GM19193 (cell line): ENCODE measurements around the gene TMCO2.

Experiments used
- POLR2A ChIP-seq: IDR thresholded peaks from 4 replicates; pipeline ENCODE4 v1.6.1; 2011; ENCODE audit not compliant: insufficient read depth, insufficient read length; ENCODE audit errors: extremely low read depth

Gene TMCO2

DNA sequence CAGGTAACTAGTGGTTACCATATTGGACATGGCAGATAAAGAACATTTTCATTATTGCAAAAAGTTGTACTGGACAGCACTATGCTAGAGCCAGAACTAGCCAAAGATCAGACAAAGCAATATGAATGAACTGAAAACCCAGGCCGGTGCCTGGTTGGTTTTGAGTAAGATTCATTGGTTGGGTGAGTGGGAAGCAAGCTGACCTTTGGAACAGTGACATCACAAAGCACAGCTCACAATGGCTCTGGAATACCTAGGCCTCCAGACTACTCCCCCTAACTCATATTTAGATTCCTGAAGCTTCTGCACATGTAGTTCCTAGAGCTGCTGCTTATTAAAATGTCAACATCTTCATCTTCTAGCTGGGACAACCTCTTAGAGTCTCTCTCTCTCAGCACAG lies at the start of gene TMCO2:
Gene TMCO2 (plus strand): TSS at position 283 of the 400 bp plus-strand sequence. CDS start 57 bp downstream, at position 340.
- no peak for TF ChIP-seq POLR2A

- TF ChIP-seq POLR2A: no peak
These were observed 48.6 kb upstream of the TMCO2 start for GRCh38 chr1:40199126-40199525.

GRCh38 chr1:40204856-40205255 lies 42.9 kb upstream of the TMCO2 start:
- TF ChIP-seq POLR2A: no peak

DNA sequence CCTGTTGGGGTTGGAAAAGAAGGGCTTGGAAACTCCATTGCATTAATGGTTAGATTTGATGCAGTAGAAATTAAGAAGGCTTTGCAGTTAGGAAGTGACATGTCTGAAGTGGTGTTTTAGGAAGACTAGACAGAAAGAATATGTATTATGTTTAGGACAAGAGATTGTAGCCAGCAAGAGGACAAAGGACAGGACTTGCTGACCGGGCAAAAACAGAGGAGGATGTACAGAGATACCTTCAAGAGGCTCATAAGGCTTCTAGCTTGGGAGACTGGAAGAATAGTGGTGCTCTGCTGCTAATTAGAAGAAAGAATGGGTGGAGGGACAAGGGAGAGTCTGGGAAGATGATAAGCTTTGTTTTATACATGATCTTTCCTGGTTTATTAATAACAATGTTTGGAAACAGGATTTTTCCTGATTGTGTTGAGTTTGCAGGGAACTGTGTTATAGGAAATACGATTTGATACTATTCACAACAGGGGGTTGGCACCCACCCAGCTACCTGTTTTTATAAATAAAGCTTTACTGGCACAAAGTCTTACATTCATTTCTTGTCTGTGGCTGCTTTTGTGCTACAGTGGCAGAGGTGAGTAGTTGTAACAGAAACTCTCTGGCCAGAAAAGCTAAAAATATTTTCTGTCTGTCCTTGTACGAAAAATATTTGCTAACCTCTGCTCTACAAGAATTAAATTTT lies 37.1 kb upstream of the TMCO2 start:
- no peak for TF ChIP-seq POLR2A

DNA sequence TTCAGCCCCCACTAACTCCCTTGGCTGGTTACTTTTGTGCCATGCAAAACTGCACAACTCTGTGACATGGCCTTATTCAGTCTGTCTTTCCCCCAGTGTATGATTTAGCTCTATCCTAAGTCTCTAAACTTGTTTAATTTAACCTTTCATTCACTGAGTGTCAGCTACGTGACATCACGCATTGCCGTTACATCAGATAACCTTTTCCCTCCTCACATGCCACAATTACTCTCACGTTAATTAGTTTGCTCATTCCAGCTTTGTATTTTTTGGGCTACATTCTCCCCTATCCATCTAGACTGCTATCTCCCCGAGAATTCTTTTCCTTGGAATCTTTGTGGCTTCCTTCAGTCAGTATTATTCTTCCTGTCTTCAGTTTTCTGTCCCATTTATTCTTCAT lies 29.4 kb upstream of the TMCO2 start:
- no peak for TF ChIP-seq POLR2A

DNA sequence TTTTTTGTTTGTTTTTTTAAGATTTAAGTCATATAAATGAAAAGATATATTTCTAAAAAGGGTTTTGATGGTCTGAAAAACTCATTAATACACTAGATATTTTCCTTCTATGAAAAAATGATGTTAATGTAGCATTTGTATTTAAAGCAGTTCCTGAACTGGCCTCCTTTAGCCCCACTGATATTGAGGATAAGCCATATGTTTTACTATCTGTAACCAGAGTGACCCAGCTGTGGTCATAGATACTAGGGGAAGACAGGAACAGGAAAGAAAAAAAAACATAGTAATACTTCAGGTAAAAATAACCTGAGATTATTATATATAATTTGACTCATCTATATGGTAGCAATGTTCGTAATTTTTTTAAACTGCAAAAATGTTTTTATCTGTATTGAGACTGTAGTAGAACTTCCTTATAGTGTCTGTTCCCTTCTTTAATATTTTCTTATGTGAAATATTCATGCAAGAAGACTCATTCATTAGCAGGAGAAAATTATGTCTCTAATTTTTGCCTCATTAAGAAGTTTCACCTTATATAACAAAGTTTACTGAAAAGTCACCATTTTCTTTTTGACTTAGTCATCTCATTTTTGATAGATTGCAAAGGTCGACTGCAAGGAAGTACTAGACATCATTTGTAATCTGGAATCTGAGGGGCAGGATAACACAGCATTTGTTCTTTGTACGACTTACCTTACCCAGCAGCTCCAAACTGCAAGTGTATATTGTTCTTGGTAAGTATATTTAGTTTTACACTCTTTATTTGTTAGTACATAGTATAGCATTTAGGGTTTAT lies 25.6 kb upstream of the TMCO2 start:
- TF ChIP-seq POLR2A: no peak

GRCh38 chr1:40224040-40224439 lies 23.7 kb upstream of the TMCO2 start:
- no peak for TF ChIP-seq POLR2A

DNA sequence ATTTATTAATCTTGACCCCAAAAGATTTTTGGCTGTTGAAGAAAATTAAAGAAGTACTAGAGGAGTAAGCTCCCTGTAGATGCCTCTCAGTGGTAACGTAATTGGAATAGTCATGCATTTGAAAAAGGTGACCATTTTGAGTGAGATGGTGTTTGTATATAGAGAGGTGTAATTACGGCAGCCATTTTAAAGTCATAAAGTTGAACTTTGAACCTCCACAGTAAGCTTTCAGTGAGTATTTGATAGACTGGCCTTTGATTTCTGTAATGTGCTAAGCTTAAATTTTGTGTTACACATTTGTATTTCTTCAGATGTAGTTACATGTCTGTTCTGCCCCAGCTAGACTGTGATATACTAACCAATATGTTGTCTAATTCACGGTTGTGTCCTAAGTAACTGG lies 21.5 kb upstream of the TMCO2 start:
- TF ChIP-seq POLR2A: no peak

DNA sequence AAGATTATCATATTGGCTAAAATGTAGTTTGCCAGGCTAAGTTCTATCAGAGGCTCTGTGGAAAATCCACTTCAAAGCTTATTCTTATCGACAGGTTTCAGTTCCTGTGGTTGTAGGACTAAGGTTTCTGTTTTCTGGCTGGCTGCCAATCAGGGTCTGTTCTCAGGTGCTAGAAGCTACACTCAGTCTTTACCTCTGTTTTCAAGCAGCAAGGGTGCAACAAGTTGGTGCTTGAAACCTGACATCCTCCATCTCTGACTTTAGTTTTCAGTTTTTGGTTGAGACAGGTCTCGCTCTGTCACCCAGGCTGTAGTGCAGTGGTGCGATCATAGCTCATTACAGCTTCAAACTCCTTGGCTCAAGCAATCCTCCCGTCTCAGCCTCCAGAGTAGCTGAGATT lies 15.3 kb upstream of the TMCO2 start:
- TF ChIP-seq POLR2A: no peak

DNA sequence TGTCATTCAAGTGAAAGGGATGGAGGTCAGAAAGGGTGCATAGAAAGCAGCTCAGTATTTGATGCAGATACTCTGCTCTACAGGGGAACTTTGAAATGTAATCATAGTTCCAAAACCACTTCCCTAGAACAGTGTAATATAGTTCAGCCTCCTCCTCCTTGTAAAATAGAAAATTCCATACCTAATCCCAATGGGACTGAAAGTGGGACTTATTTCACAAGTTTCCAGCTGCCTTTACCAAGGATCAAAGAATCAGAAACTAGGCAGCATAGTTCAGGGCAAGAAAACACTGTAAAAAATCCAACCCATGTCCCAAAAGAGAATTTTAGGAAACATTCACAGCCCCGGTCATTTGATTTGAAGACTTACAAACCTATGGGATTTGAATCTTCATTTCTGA lies 8.1 kb upstream of the TMCO2 start:
- no peak for TF ChIP-seq POLR2A

DNA sequence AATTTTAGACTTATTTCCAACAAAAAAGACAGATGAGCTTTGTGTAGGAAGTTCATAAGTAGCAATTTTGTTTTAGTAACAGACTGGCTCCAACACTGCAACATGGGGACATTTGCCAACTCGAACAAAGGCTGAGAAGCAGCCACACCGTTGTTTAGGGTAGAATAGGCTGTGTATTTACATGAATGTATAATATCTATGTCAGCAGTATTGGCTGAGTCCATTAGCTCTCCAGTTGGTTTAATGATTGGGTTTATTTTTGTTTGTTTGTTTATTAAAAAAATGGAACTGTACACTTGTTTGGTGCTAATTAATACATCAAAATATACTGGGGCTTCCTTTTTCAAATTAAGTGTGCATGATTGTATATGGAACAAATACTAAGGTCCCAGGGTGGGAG lies 7.3 kb upstream of the TMCO2 start:
- TF ChIP-seq POLR2A: no peak

- no peak for TF ChIP-seq POLR2A
These were observed 6.4 kb upstream of the TMCO2 start for GRCh38 chr1:40241362-40241761.

DNA sequence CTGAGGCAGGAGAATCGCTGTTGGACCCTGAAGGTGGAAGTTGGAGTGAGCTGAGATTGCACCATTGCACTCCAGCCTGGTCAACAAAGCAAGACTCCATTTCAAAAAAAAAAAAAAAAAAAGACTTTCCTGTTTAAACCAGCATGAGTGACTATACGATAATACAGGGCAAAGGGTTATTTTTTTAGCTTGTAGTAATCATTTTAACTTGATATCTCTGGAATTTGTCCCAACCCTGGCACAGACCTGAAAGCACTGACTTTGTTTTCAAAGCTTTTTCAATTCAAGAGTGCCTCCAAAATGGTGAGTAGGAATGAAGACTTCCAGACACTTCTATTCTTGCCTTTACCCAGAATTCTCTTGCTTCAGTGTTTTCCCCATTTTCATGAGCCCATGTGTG lies 4.4 kb upstream of the TMCO2 start:
- no peak for TF ChIP-seq POLR2A

DNA sequence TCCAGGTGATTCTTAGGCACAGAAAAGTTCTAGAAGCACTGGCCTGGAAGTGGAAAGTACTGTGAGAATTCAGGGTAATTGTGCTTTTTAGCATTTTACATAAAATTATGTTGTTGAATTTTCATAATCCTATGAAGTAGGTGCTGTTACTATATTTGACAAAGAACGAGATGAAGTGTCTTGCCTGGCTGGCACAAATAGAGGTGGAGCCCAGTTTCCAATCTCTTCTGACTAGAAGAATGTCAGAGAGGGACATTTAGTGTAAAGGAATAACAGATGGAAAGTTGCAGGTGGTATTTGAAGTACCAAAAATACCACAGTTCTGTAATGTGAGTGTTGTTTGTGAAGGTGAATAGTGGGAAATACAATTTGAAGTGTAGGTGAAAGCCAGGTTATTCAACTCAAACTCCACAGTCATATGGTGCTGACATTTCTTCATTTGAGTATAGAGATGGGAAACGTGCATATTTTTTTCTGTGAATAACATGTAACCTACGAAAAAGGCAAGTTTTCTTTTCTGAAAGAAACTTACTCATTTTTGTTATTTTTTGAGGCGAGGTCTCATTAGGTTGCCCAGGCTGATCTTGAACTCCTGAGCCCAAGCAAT lies 3.5 kb upstream of the TMCO2 start:
- TF ChIP-seq POLR2A: no peak

- no peak for TF ChIP-seq POLR2A
These were observed 2.1 kb upstream of the TMCO2 start for GRCh38 chr1:40245686-40246085.

GRCh38 chr1:40248412-40248811 lies 675 bp downstream of the TMCO2 start:
- TF ChIP-seq POLR2A: no peak
